GM19239 (cell line): ENCODE measurements around the gene ACOX1.

Experiments
- DNase-seq: peaks from one replicate; pipeline ENCODE4 v3.0.0; 2011; ENCODE audit warnings: low spot score; ENCODE audit not compliant: insufficient read length
- FAIRE-seq: peaks from 2 replicates; lab custom pipeline; 2011; peaks lifted over from hg19 to GRCh38; lab: Jason Lieb, UNC

ACOX1 gene

GRCh38 chr17:75978938-75979704, at the start of gene ACOX1, which contains the start of gene TEN1:
Gene ACOX1 (minus strand): TSS chr17:75979166. CDS start chr17:75979073, 93 bp downstream.
Gene TEN1 (plus strand): TSS chr17:75979240. CDS start chr17:75986193, 6,953 bp downstream.
- DNase-seq (peak; percentile 80), FAIRE-seq (peak; percentile 92)

DNA sequence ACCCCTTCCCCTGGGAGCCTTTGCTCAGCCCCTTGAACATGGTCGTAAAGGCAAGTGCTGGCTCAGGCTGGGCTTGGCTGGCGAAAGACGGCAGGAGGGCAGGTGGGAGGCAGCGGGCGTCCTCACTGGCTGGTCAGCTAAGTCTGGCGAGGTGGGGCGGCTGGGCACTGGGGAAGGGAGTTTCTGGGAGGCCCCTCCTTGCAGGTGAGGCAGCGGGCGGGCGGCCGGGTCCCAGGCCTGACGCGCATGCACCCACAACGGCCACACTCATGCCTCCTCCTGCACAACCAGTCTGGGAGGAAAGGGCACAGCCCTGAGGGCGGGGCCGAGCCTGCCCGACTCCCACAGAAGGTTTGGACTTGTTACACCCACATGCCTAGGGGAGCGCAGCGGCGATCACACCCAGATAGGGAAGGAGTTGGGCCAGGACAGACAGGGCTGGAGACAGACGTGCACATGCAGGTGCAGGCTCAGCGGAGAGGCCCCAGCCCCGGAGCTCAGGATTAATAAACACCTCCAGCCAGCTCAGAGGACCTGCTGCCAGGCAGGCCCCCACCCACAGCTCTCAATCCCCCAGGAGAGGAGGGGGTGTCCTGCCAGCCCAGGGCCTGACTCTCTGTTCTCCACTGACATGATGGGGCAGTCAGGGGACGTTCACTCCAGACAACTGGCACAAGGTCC, 48.3 kb upstream of the ACOX1 start, which contains the start of gene EVPL:
EVPL (minus strand) TSS at position 148 of the 681 bp plus-strand sequence; CDS start at position 40, 108 bp downstream.
- FAIRE-seq (no peak), DNase-seq (no peak)

DNA sequence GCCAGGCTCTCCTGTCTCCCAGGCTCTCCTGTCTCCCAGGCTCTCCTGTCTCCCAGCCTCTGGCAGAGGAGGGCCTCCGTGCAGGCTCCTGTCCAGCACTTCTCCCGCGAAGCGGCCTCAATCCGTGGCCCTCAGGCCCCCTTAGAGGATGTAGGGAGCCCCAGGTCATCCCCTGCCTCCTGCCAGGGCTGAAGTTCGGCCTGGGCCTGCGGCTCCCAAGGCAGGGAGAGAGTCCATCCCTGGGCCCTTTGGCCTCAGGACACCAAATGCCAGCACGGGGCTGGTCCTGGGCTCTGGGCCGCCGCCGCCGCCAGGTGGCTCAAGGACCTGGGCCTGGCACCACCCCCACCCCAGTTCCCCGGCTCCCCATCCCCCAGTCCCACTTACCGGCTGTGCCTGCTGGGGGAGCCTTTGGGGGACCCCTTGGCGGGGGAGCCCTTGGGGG, 47.8 kb upstream of the ACOX1 start:
- no peak for DNase-seq
- FAIRE-seq: no peak

- no peak for DNase-seq
- FAIRE-seq: no peak
These were observed 46.3 kb upstream of the ACOX1 start for GRCh38 chr17:76025294-76025693.

- DNase-seq (no peak), FAIRE-seq (no peak)
These were observed 45.4 kb upstream of the ACOX1 start for GRCh38 chr17:76024353-76024752.

DNA sequence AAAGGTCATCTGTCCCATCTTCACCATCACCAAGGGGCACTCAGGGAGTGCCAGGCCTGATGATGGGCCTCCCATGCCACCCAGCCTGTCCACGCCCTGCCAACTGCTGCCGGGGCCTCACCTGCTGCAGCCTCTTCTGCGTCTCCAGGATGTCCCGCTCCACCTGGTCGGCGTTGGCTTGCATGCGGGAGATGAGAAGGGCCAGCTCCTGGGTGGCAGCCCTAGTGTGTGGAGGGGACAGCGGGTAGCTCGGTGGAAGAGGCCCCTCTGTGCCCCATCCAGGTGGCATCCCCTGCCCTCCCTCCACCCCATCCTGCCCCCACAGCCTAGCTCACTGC, 44.9 kb upstream of the ACOX1 start:
- FAIRE-seq (no peak), DNase-seq (no peak)

DNA sequence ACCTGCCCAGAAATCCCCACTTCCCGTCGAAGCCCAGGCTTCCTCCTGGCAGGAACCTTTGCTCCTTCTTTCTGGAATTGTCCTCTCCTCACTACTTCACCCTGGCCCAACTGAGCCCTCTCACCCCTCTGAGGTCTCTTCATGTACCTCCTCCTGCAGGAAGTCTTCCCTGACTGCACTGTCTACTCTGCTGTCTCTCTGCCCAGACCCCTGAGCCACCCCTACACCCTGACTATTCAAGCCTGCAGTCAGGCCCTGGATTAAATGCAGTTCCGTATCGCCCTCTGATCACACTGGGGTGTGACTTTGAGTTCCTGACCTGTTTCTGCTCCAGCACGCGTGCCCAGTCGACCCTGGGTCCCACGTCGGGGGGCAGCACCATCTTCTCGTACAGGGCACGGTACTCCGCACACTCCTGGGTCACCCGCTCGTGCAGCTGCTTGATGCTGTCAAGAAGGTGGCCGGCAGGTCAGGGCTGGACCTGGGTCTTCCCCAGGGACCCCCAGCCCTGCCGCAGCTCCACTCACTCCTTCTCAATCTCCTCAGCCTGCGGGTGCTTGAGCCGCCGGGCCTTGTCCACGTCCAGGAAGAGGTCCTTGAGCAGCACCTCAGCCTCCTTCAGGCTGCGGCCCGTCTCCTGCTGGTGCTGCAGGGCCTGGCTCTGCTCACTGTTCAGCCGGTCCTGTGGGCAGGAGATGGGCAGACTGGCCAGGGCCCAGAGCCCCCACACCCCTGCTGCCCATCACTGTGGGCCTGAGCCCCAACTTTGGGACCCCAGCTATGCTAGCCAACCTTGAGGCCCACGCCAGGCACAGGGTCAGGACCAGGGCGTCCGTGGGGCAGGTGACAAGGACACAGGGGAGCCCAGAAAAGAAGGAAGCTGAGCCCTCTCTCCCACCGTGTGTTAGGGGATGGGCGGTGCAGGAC, 44.3 kb upstream of the ACOX1 start:
- FAIRE-seq (no peak), DNase-seq (no peak)

DNA sequence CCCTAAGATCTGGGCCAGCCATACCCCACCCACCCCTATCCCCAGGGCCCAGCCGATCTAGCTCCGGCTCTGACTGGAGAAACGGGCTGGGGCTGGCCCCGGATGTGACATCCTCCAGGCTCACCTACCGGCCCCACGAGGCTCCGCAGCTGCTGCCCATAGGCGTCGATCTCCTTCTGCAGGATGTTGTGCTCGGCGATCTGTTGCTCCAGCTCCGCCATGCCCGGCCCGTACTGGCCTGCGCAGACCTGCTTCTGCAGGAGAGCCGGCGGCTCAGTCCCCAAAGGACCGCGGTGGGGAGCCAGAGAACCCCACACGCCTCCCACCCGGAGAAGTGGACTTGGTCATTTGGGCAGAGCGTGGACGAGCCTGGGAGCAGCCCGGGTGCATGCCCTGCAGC, 43.3 kb upstream of the ACOX1 start:
- DNase-seq (no peak), FAIRE-seq (no peak)

DNA sequence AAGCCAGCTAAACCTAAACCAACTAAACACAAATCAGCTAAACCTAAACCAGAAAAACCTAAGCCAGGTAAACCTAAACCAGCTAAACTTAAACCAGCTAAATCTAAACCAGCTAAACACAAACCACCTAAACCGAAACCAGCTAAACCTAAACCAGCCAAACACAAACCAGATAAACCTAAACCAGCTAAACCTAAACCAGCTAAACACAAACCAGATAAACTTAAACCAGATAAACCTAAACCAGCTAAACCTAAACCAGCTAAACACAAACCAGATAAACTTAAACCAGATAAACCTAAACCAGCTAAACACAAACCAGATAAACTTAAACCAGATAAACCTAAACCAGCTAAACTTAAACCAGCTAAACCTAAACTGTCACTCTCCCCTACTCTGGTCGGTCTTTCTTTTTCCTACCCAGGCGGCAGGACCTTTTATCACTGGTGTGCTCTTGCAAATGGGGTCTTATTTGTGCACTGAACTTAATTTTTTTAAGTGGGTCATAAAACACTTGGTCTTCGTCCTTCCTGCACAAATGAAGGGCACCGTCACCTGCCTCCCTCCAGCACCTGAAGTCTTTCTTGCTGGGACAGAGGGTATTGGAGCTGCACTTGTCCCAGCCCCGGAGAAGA, 41.0 kb upstream of the ACOX1 start:
- DNase-seq (no peak), FAIRE-seq (no peak)

GRCh38 chr17:76018801-76019200, 39.8 kb upstream of the ACOX1 start:
- FAIRE-seq: no peak
- DNase-seq: no peak

DNA sequence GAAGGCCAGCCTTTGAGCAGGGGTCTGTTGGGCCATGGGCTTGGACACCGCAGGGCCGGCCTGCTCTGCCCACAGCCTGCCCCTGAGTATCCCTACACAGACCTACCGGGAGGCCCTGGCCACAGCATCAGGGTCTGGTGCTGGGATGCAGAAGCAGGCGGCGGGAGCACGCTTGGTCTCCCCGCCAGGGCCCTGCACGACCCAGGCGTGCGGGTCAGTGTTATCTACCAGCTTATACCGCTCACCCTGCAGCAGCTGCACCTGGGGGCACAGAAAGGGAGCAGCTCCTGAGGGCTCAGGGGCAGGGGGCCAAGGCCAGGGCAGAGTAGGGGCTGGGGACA, 39.3 kb upstream of the ACOX1 start:
- no peak for FAIRE-seq
- no peak for DNase-seq

DNA sequence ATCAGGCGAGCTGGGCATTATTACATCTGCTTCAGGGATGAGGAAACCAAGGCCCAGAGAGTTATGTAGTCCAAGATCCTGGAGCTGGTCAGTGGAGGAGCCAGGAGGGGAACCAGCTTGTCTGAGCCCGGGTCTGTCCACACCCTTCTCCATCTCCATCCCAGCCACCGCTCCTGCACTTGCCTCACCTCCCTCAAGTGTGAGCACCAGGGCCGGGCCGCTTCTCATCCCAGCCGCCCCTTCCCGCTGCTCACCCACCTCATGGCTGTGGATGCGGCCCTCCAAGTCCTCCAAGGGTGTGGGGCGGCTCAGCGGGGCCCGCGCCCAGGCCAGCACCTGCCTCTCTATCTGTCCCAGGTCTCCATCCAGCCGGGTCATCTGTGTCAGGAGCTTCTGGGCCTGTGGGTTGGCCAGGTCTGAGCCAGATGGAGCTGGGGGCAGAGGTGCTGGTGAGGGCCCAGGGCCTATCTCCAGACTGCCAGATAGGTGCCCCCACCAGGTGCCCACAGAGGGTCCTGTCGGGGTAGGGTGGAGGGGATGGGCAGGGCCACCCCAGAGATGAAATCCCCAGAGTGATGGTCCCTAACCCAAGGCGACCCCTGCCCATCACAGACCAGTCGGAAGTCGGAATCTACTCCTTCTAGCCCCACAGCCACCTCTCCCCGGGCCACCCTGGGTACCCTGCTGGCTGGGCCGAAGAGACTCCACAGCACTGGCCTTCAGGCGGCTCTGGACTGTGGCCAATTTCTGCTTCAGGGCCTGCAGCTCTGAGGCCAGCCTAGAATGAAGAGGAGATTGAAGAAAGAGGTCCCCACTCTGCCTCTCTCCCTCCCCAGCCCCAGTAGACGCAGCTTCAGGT, 38.7 kb upstream of the ACOX1 start:
- DNase-seq (no peak), FAIRE-seq (no peak)

DNA sequence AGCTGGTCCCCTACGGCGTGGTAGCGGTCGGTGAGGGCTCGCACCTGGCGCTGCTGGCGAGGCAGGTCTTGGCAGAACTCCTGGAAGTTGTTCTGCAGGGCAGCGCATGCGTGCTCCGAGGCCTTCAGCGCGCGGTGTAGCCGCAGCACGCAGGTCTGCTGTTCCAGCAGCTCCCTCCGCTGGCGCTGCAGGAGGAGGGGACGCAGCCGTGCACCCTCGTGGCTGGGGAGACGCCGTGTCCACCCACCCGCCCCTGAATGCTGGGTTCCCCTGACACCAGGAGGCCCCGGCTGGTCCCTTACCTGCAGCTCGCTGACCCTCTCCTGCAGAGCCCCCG, 35.9 kb upstream of the ACOX1 start:
- DNase-seq (no peak), FAIRE-seq (no peak)

DNA sequence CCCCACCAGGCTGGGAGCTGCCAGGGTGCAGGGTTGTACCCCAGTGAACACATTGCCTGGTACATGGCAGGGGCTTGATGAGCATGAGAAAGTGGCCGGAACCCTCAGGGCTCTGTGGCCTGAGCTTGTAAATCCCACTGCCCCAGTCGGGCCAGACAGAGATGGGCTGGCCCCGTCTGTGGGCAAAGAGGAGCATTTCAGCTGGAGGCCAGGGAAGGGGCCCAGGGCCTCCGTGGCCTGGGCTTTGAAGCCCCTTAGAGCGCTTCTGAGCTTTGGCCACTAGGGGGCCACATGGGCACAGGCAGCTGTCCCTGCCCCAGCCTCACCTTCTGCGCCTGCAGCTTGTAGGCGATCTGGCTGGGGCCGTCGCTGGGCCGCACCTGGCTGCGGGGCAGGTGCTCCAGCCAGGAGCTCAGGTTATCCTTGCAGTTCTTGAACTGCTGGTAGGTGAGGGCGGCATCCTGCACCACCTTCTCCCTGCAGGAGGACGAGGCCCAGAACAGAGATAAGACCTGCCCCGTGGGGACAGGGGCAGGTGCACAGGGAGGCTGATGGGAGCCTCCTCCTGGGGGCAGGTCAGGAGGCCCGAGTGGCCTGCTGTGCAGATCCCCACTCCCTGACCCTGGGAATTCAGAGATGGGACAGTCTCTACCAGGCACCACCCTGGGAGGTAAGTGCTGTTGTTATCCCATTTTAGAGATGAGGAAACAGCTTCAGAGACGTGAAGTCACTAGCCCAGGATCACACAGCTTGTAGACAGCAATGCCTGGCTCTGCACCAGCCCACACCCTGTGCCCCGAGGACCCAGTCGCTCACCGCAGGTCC, 35.3 kb upstream of the ACOX1 start:
- FAIRE-seq: peak; percentile 45
- peak; percentile 99 for DNase-seq

- no peak for FAIRE-seq
- DNase-seq: no peak
These were observed 34.5 kb upstream of the ACOX1 start for GRCh38 chr17:76013377-76013932.

- no peak for FAIRE-seq
- DNase-seq: no peak
These were observed 33.0 kb upstream of the ACOX1 start for GRCh38 chr17:76011951-76012350.

GRCh38 chr17:76009969-76010661, 31.1 kb upstream of the ACOX1 start:
- FAIRE-seq (no peak), DNase-seq (no peak)

GRCh38 chr17:76009447-76009846, 30.5 kb upstream of the ACOX1 start:
- no peak for FAIRE-seq

More at GRCh38 chr17:76009447-76009846, 30.5 kb upstream of the ACOX1 start:
- DNase-seq: no peak
